ENCODE data around the gene MEX3A. TPM values are rescaled to one million over a fixed set of nuclear protein-coding genes. Genes with fewer than 3 reads are reported as not detected.
A peak's percentile ranks its signal among the peaks of the same experiment; 100 is the strongest.

MEX3A gene
- total and polyA plus RNA-seq, 2 of the 8 experiments (the other 6 are each of a cell fraction or from before 2014, with no cell fraction given) = 34.1 to 52.4 TPM

- Histone ChIP-seq H4K8ac (ENCODE audit: extremely low read depth, insufficient read depth, low read length) (peak overlapping the region; percentile 11; the same call in 1 of the 2 replicates), H3K79me2 (ENCODE audit: control insufficient read depth in 1 of 2, insufficient read depth in 2 of 2, low read length in 2 of 2) (peaks cover 0 to 5% of the 10 kb centered on the region in 2 experiments; a peak in 1 of 4 replicates), H3K36me3 (ENCODE audit: control insufficient read depth in 2 of 4, insufficient read depth in 4 of 4, low read length in 3 of 4) (no peaks in the 10 kb centered on the region), H4K20me1 (replicated peaks in 1 of 2; ENCODE audit: control insufficient read depth in 1 of 2, insufficient read depth in 2 of 2, low read length in 2 of 2) (peaks cover 9 to 10% of the 10 kb centered on the region in 2 experiments), H3K9ac (replicated peaks in 1 of 4; ENCODE audit: extremely low read depth in 1 of 4, low read depth in 3 of 4, low read length in 3 of 4) (peak overlapping the region; percentile 35 to 63 (median 60); a peak in 6 of 7 replicates), H3K4me1 (replicated peaks in 1 of 4; ENCODE audit: control insufficient read depth in 3 of 4, insufficient read depth in 4 of 4, low read length in 3 of 4) (peaks cover 0 to 16% (median 14%) of the 10 kb centered on the region in 4 experiments; a peak in 6 of 7 replicates), H2AFZ (ENCODE audit: low read length) (no peak overlapping the region), H3K23ac (ENCODE audit: insufficient read length) (no peak overlapping the region), H3K4ac (replicated peaks; ENCODE audit: insufficient read length, low read depth, low read length) (peak overlapping the region; percentile 54), H3K4me2 (ENCODE audit: insufficient read depth in 1 of 2, low read depth in 2 of 2, low read length in 2 of 2) (peak overlapping the region; percentile 91 to 99), H2BK120ac (replicated peaks; ENCODE audit: low read depth, low read length) (no peak overlapping the region), H2BK20ac (ENCODE audit: low read length) (no peak overlapping the region), H4K5ac (ENCODE audit: insufficient read length, low read depth, low read length) (no peak overlapping the region), H3K79me1 (ENCODE audit: low read depth, low read length) (no peaks in the 10 kb centered on the region; the same call in none of the 2 replicates), H2BK15ac (ENCODE audit: low read length) (no peak overlapping the region; the same call in 1 of the 2 replicates), H3K27ac (ENCODE audit: low read depth, low read length) (no peak overlapping the region; the same call in 1 of the 2 replicates), H3K14ac (ENCODE audit: insufficient read length) (no peak overlapping the region), H2BK12ac (ENCODE audit: low read depth, low read length) (peak overlapping the region; percentile 75; the same call in 1 of the 2 replicates), H3K56ac (replicated peaks; ENCODE audit: insufficient read length, low read depth, low read length) (no peak overlapping the region), H3K27me3 (replicated peaks in 1 of 4; ENCODE audit: control insufficient read depth in 3 of 4, extremely low read depth in 1 of 4, insufficient read depth in 3 of 4, low read length in 3 of 4) (peaks cover 0 to 2% (median 0%) of the 10 kb centered on the region in 4 experiments; a peak in 1 of 7 replicates), H3K9me3 (ENCODE audit: insufficient read depth in 2 of 2, low read depth in 1 of 2, low read length in 1 of 2) (no peaks in the 10 kb centered on the region), H2BK5ac (ENCODE audit: low read depth, low read length) (peak overlapping the region; percentile 69), H2AK5ac (ENCODE audit: low read depth, low read length) (no peak overlapping the region; the same call in 1 of the 2 replicates), H3K18ac (ENCODE audit: extremely low read depth, low read length) (peak overlapping the region; percentile 90; the same call in 1 of the 2 replicates), H3K23me2 (ENCODE audit: low read depth, low read length) (peaks cover 13% of the 10 kb centered on the region), H3K4me3 (ENCODE audit: extremely low read depth in 1 of 4, insufficient read depth in 2 of 4, low read depth in 3 of 4, low read length in 4 of 4) (peak overlapping the region; percentile 69 to 83 (median 78)), H4K91ac (replicated peaks; ENCODE audit: insufficient read length, low read length) (peak overlapping the region; percentile 25)
- CTCF ChIA-PET (ENCODE audit: partially characterized antibody) = interaction anchor here (0.7 to 42.4 kb wide), 7 partner anchors 11 to 170 kb away, joined by 3 to 1994 read pairs (median 4); partner anchors contain the start of gene MEX3A
- FAIRE-seq (no peak), DNase-seq (ENCODE audit: low read depth in 1 of 2, low spot score in 2 of 2) (peak in 1 of 2 experiments; percentile 79)
- WGBS, 2 experiments (ENCODE audit: extremely low coverage in 1 of 2, insufficient coverage in 1 of 2, insufficient read length in 1 of 2, insufficient replicate concordance in 2 of 2, low coverage in 1 of 2, low lambda C conversion rate in 2 of 2, missing lambda C conversion rate in 1 of 2) = 2% methylated on average over 39 of the region's 49 CpGs; no CpG with 5 or more reads in 1 of the 2 experiments
- POLR2A ChIA-PET (ENCODE audit: partially characterized antibody) = interaction anchor here (0.7 to 28.0 kb wide), 11 partner anchors 12 to 180 kb away, joined by 3 to 763 read pairs (median 4); partner anchors contain the start of genes KHDC4, MEX3A and PMF1
- TF ChIP-seq EZH2 (IDR thresholded peaks at IDR 0.05; ENCODE audit: low read depth, low read length, severe bottlenecking) (peak; percentile 33), TBP (IDR thresholded peaks at IDR 0.05; ENCODE audit: low read depth, low read length) (peak; percentile 37; the same call in 1 of the 2 replicates), FOSL1 (IDR thresholded peaks at IDR 0.05; ENCODE audit: insufficient read depth, low read depth, low read length) (no peak), RBBP5 (IDR thresholded peaks at IDR 0.05; ENCODE audit: borderline replicate concordance, low read depth, low read length) (no peak), SIN3A (conservative IDR thresholded peaks at IDR 0.05 in 1 of 2, IDR thresholded peaks at IDR 0.05 in 1 of 2; ENCODE audit: low read depth in 1 of 2, low read length in 2 of 2) (peak; percentile 59 to 89; a peak in 2 of 4 replicates), ASH2L (IDR thresholded peaks at IDR 0.05; ENCODE audit: low read length) (peak; percentile 38), KDM5A (IDR thresholded peaks at IDR 0.05; ENCODE audit: low read length) (no peak), SAP30 (IDR thresholded peaks at IDR 0.05; ENCODE audit: insufficient read depth, insufficient replicate concordance, low read length) (peak; percentile 21), TCF12 (IDR thresholded peaks at IDR 0.05; ENCODE audit: low read depth, low read length) (no peak), HDAC2 (IDR thresholded peaks at IDR 0.05; ENCODE audit: borderline replicate concordance in 1 of 2, low read depth in 2 of 2, low read length in 2 of 2) (peak in 1 of 2 experiments; percentile 74; a peak in 1 of 4 replicates)
Measured at GRCh38 chr1:156114919-156115513, 32.8 kb upstream of the MEX3A start.

Measured in H1 (cell line).